Jurkat, Clone E6-1 (cell line): Measurements from ENCODE around the gene CACFD1. TPM values are rescaled to one million over a fixed set of nuclear protein-coding genes. Genes with fewer than 3 reads are reported as not detected.

Source experiments
- DNase-seq: peaks from one replicate; pipeline ENCODE4 v3.0.0-alpha.2; 2011; ENCODE audit warnings: low read depth, low spot score
- H3K4me3 ChIP-seq: 2 replicates; pipeline ENCODE4 v1.5.1; 2011; ENCODE audit warnings: mild to moderate bottlenecking, low read length, control low read depth, moderate library complexity
- polyA plus RNA-seq: library from polyadenylated mRNA; unstranded; fragments of >200 nt; gene quantifications from one replicate; pipeline ENCODE4 v1.2.1, GENCODE V29; 2012; ENCODE audit warnings: missing spikeins; ENCODE audit not compliant: insufficient read length, insufficient read depth

The CACFD1 gene
- 5.0 TPM for polyA plus RNA-seq

DNA sequence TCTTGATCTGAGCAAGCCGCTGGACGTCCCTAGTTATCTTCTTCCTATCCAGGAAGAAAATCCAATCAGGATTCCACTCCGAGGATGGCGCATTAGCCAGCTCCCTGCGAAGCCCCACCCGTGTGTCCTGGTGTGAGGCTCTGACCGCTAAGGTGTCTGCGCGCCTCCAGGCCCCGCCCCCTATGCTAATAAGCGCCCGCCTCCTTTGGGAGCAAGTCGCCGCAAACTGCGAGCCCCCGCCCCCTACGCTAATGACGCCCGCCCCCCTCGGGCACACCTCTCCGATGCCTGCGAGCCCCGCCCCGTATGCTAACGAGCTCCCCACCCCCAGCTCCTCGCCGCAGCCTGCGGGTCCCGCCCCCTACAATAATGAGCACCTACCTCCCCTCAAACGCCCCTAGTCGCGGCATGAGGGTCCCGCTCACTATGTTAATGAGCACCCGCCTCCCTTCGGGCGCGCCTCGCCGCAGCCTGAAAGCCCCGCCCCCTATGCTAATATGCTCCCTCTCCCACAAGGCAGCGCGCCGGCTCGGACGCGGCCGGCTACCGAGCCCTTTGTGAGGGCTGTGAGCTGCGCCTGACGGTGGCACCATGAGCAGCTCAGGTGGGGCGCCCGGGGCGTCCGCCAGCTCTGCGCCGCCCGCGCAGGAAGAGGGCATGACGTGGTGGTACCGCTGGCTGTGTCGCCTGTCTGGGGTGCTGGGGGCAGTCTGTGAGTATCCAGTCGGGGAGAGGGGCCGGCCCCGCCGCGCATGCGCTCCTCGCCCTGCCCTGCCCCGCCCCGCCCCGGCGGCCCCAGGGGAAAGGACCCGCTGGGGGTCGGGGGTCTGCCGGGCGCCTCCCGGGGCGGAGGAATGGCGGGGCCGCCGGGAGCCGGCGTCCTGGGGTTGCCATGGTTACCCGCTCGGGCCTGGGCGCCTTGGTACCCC is at the start of gene CACFD1:
Gene CACFD1 (plus strand): TSS at position 503 of the 929 bp plus-strand sequence. CDS start 89 bp downstream, at position 592.
- H3K4me3 ChIP-seq, result peak within 1 kb of the TSS; percentile 65
- peak; percentile 94 for DNase-seq

GRCh38 chr9:133415170-133415569 is 44.6 kb upstream of the CACFD1 start:
- no peak for DNase-seq
- no peak overlapping the region for H3K4me3 ChIP-seq

- peak; percentile 89 for DNase-seq
- peak within 1 kb of the TSS; percentile 92 for H3K4me3 ChIP-seq
Observed at GRCh38 chr9:133417541-133418461, 42.0 kb upstream of the CACFD1 start, which contains the start of gene REXO4. TSS of gene REXO4 (minus strand) at chr9:133418010. CDS start at chr9:133417844, 166 bp downstream.

DNA sequence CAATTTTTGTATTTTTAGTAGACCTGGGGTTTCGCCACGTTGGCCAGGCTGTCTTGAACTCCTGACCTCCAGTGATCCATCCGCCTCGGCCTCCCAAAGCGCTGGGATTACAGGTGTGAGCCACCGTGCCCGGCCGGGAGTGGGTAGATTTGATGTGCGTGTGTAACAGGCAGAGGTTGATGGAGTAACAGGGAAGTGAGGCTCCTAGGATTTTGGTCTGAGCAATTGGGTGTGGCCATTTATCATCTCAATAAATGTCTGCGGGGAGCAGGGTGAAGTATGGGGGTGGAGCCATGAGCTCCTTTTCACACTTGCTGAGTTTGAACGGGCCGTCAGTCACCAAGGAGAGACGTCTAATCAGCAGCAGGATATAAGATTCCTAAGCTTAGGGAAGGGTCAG is 40.8 kb upstream of the CACFD1 start:
- peak overlapping the region; percentile 92 for H3K4me3 ChIP-seq
- no peak for DNase-seq

- H3K4me3 ChIP-seq, result no peak overlapping the region
- DNase-seq, result peak; percentile 47
Observed at GRCh38 chr9:133420392-133420827, 39.4 kb upstream of the CACFD1 start.

- peak; percentile 63 for DNase-seq
- H3K4me3 ChIP-seq, result no peak within 1 kb of the TSS
Observed at GRCh38 chr9:133421615-133422542, 37.9 kb upstream of the CACFD1 start, which contains the start of gene ADAMTS13. TSS of gene ADAMTS13 (plus strand) at chr9:133422367. CDS start at chr9:133422444, 77 bp downstream.

DNA sequence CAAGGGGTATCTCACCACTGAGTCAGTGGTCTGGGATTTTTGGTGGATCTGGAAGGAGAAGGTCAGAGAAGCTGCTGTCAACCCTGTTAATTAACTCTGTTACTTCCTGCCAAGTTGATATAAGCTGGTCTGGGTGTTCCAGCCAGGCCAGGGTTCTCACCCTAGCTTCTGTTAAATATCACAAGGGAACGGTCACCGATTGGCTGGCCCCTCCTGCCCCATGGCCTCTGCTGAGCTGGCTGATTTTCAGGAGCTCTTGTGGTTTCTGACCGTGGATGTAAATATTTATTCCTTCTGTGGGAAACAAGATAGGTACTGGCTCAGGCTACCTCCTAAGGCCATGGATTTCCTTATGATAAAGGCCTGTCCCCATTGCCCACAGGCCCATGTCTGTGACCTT is 36.6 kb upstream of the CACFD1 start:
- H3K4me3 ChIP-seq, result no peak overlapping the region
- DNase-seq, result no peak

- no peak overlapping the region for H3K4me3 ChIP-seq
- no peak for DNase-seq
Observed at GRCh38 chr9:133424187-133424586, 35.6 kb upstream of the CACFD1 start.

DNA sequence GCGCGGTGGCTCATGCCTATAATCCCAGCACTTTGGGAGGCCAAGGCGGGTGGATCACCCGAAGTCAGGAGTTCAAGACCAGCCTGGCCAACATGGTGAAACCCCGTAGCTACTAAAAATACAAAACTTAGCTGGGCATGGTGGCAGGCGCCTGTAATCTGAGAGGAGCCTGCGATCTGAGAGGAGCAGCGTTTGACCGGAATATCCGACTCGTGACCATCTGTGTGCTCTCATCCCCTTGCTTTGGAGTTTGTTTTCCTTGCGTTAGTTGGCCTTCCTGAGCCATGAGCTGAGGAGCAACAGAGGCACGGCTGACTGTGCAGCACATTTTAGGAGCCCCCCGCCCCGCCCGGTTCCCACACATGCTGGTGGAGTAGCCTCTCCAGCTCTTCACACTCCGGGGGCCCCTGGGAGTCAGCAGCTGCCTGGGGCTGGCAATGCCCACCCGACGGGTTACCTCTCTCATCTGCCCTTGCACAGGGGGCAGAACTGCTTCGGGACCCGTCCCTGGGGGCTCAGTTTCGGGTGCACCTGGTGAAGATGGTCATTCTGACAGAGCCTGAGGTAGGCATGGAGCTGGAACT is 34.6 kb upstream of the CACFD1 start:
- DNase-seq, result no peak
- no peak overlapping the region for H3K4me3 ChIP-seq

GRCh38 chr9:133426011-133426410 is 33.8 kb upstream of the CACFD1 start:
- H3K4me3 ChIP-seq, result no peak overlapping the region
- DNase-seq, result no peak

DNA sequence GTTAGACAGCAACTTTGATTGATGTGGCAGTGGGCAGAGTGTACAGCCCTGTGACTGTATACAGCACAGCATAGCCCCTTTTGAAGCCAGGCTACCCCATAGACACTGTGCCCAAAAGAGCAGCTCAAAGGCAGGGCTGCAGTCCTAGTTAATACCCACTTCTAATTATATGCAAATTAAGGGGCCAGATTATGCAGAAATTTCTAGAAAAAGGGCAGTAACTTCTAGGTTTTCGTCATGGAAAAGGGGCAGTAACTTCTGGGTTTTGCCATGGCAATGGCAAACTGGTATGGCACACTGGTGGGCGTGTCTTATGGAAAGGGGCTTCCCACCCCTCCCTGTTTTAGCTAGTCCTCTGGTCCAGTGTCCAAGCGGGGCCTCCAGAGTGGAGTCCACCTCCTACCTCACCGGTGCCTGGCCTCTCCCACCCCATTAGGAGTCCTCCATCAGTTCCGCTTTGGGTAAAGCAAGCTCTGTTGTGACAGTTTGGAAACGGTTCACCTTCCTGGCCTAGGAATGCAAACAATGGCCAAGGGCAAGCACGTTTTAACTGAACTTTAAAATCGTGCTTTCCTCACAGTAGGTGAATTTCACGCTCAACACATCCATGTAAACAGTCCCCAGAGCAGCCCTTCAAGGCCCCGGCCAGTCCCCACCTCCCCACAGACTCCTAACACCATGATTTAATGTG is 32.0 kb upstream of the CACFD1 start:
- DNase-seq, result no peak
- no peak overlapping the region for H3K4me3 ChIP-seq

- no peak overlapping the region for H3K4me3 ChIP-seq
- DNase-seq, result no peak
Observed at GRCh38 chr9:133428617-133429101, 31.1 kb upstream of the CACFD1 start.

- no peak overlapping the region for H3K4me3 ChIP-seq
- no peak for DNase-seq
Observed at GRCh38 chr9:133429214-133429613, 30.6 kb upstream of the CACFD1 start.

DNA sequence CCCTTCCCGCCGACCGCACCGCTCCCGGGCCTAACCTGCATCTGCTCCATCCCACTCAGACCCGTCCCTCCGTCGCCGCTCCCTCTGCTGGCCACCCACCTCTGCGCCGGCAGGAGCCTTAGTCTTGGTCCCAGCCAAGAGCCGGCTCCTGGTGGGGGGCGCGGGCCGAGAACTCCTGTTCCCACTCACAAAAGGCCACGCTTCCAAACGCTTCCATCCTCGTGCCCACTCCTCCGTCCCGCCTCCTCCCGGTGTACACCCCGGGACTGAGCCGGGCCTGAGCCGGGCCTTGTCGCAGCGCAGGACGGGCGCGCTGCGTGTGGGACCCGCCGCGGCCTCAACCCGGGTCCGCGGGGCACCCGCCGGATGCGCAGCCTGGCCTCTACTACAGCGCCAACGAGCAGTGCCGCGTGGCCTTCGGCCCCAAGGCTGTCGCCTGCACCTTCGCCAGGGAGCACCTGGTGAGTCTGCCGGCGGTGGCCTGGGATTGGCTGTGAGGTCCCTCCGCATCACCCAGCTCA is 30.1 kb upstream of the CACFD1 start:
- DNase-seq, result no peak
- H3K4me3 ChIP-seq, result no peak overlapping the region

DNA sequence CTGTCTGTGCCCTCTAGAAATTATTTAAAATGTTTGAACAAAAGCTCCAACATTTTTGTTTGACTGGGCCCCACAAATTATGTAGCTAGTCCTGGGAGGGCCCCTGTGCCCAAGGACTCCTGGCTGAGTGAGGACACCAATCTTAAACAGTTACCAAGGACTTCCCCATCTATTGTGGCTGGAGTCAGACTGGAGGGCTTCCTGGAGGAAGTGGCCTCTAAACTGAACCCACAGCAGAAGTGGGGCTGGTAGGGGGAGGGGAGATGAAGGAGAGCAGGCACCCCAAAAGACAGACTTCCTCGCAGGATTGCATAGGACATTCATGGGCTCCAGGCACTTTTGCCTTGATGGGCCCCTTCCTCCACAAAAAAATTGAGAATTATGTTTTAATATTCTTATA is 29.5 kb upstream of the CACFD1 start:
- H3K4me3 ChIP-seq, result no peak overlapping the region
- DNase-seq, result no peak

DNA sequence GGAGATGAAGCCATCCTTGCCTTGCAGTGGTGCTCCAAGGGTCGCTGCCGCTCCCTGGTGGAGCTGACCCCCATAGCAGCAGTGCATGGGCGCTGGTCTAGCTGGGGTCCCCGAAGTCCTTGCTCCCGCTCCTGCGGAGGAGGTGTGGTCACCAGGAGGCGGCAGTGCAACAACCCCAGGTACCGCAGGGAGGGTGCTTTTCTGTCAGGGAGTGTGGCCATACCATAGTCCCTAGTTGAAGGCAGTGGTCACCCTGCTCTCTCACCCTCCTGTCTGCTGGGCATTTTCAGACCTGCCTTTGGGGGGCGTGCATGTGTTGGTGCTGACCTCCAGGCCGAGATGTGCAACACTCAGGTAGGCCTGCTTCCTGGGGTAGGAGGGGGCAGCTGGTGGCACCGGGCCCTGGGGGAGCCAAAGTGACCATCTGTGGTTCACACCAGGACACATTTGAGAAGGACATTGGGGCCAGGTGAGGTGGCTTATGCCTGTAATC is 26.4 kb upstream of the CACFD1 start:
- DNase-seq, result no peak
- no peak overlapping the region for H3K4me3 ChIP-seq

- H3K4me3 ChIP-seq, result no peak overlapping the region
- DNase-seq, result no peak
Observed at GRCh38 chr9:133436681-133437080, 23.1 kb upstream of the CACFD1 start.
